ENCODE results near the gene LRFN5. TPM values are rescaled to one million over a fixed set of nuclear protein-coding genes. Genes with fewer than 3 reads are reported as not detected.
"Not testable (repeated sequence)": the region's sequence is repeated elsewhere in the genome, so short reads cannot be mapped to it uniquely, and the experiment has no call there.

Gene LRFN5
- total RNA-seq, 8 experiments from 2014 or later, result 0.25 to 24.1 (median 15.4) TPM

- in situ Hi-C loops (cut with MboI; ENCODE audit: low pct_unique_long_range_greater_than_20kb in 2 of 9, low sequenced_read_pairs in 9 of 9, unreplicated experiment in 9 of 9), result no loop called here
- no peak for ATAC-seq (replicated peaks in 6 of 8)
- 80% methylated on average over 1 of the region's 1 CpG; no CpG with 5 or more reads in 9 of the 10 experiments for WGBS, 10 experiments
These were observed 44.1 kb downstream of the LRFN5 start for GRCh38 chr14:41650802-41651201.

GRCh38 chr14:41654196-41654595 is 47.5 kb downstream of the LRFN5 start:
- H3K27ac ChIP-seq, result no peak overlapping the region
- no peak overlapping the region for H3K4me3 ChIP-seq
- in situ Hi-C loops (cut with MboI; ENCODE audit: low pct_unique_long_range_greater_than_20kb in 2 of 9, low sequenced_read_pairs in 9 of 9, unreplicated experiment in 9 of 9), result no loop called here
- 0 to 75% (median 36%) methylated on average over 1 of the region's 1 CpG; no CpG with 5 or more reads in 2 of the 10 experiments for WGBS, 10 experiments
- peak in 3 of 8 experiments; percentile 17 to 59 (median 54) for ATAC-seq (replicated peaks in 6 of 8)
- no peaks in the 10 kb centered on the region for H3K4me1 ChIP-seq (replicated peaks in 1 of 2)

More at GRCh38 chr14:41650802-41651201, 44.1 kb downstream of the LRFN5 start:
- H3K4me1 ChIP-seq (replicated peaks in 1 of 2), result no peaks in the 10 kb centered on the region
- no peak overlapping the region for H3K27ac ChIP-seq
- H3K4me3 ChIP-seq, result no peak overlapping the region

GRCh38 chr14:41662780-41663472 is 56.2 kb downstream of the LRFN5 start:
- peaks cover 0 to 11% of the 10 kb centered on the region in 2 donors for H3K4me1 ChIP-seq (replicated peaks in 1 of 2)
- WGBS, 10 experiments, result 0 to 87% (median 81%) methylated on average over 2 to 3 of the region's 3 CpGs; no CpG with 5 or more reads in 3 of the 10 experiments
- H3K4me3 ChIP-seq, result no peak overlapping the region
- ATAC-seq (replicated peaks in 6 of 8), result peak in 6 of 8 experiments; percentile 8 to 71 (median 38)
- no peak overlapping the region for H3K27ac ChIP-seq
- in situ Hi-C loops (cut with MboI; ENCODE audit: low pct_unique_long_range_greater_than_20kb in 2 of 9, low sequenced_read_pairs in 9 of 9, unreplicated experiment in 9 of 9), result no loop called here

- no peak overlapping the region for H3K27ac ChIP-seq
- H3K4me3 ChIP-seq, result no peak overlapping the region
- in situ Hi-C loops (cut with MboI; ENCODE audit: low pct_unique_long_range_greater_than_20kb in 2 of 9, low sequenced_read_pairs in 9 of 9, unreplicated experiment in 9 of 9), result no loop called here
- peak; percentile 39 to 93 (median 80) for ATAC-seq (replicated peaks in 6 of 8)
- 0 to 80% (median 22%) methylated on average over 1 to 2 of the region's 2 CpGs; no CpG with 5 or more reads in 2 of the 10 experiments for WGBS, 10 experiments
- H3K4me1 ChIP-seq (replicated peaks in 1 of 2), result peaks cover 0 to 11% of the 10 kb centered on the region in 2 donors
These were observed 56.8 kb downstream of the LRFN5 start for GRCh38 chr14:41663473-41663850.

- WGBS, 10 experiments, result 0 to 100% (median 37%) methylated on average over 1 to 2 of the region's 2 CpGs
- no peak overlapping the region for H3K4me3 ChIP-seq
- H3K4me1 ChIP-seq (replicated peaks in 1 of 2), result peaks cover 0 to 11% of the 10 kb centered on the region in 2 donors
- no peak overlapping the region for H3K27ac ChIP-seq
- peak in 6 of 8 experiments; percentile 19 to 49 (median 36) for ATAC-seq (replicated peaks in 6 of 8)
- in situ Hi-C loops (cut with MboI; ENCODE audit: low pct_unique_long_range_greater_than_20kb in 2 of 9, low sequenced_read_pairs in 9 of 9, unreplicated experiment in 9 of 9), result no loop called here
These were observed 59.6 kb downstream of the LRFN5 start for GRCh38 chr14:41666301-41666700.

- WGBS, 10 experiments, result 0 to 100% (median 13%) methylated on average over 1 of the region's 1 CpG; no CpG with 5 or more reads in 3 of the 10 experiments
- peak in 3 of 8 experiments; percentile 44 to 60 (median 53) for ATAC-seq (replicated peaks in 6 of 8)
- H3K4me3 ChIP-seq, result no peak overlapping the region
- peaks cover 0 to 8% of the 10 kb centered on the region in 2 donors for H3K4me1 ChIP-seq (replicated peaks in 1 of 2)
- in situ Hi-C loops (cut with MboI; ENCODE audit: low pct_unique_long_range_greater_than_20kb in 2 of 9, low sequenced_read_pairs in 9 of 9, unreplicated experiment in 9 of 9), result no loop called here
- no peak overlapping the region for H3K27ac ChIP-seq
These were observed 61.7 kb downstream of the LRFN5 start for GRCh38 chr14:41668356-41668755.

- in situ Hi-C loops (cut with MboI; ENCODE audit: low pct_unique_long_range_greater_than_20kb in 2 of 9, low sequenced_read_pairs in 9 of 9, unreplicated experiment in 9 of 9), result not testable (repeated sequence)
These were observed 66.9 kb downstream of the LRFN5 start for GRCh38 chr14:41673601-41674000.

GRCh38 chr14:41674511-41674971 is 67.9 kb downstream of the LRFN5 start:
- ATAC-seq (replicated peaks in 6 of 8); in situ Hi-C loops (cut with MboI; ENCODE audit: low pct_unique_long_range_greater_than_20kb in 2 of 9, low sequenced_read_pairs in 9 of 9, unreplicated experiment in 9 of 9); H3K4me3 ChIP-seq; H3K27ac ChIP-seq; H3K4me1 ChIP-seq (replicated peaks in 1 of 2): not testable (repeated sequence)
- no CpG with 5 or more reads among the region's 37 CpGs for WGBS, 10 experiments

More at GRCh38 chr14:41673601-41674000, 66.9 kb downstream of the LRFN5 start:
- not testable (repeated sequence) for H3K4me1 ChIP-seq (replicated peaks in 1 of 2); H3K27ac ChIP-seq; ATAC-seq (replicated peaks in 6 of 8); H3K4me3 ChIP-seq
- no CpG with 5 or more reads among the region's 24 CpGs for WGBS, 10 experiments

GRCh38 chr14:41699486-41699885 is 92.8 kb downstream of the LRFN5 start:
- H3K4me1 ChIP-seq (replicated peaks in 1 of 2), result no peaks in the 10 kb centered on the region
- in situ Hi-C loops (cut with MboI; ENCODE audit: low pct_unique_long_range_greater_than_20kb in 2 of 9, low sequenced_read_pairs in 9 of 9, unreplicated experiment in 9 of 9), result no loop called here
- H3K4me3 ChIP-seq, result no peak overlapping the region
- WGBS, 10 experiments, result 10 to 100% (median 74%) methylated on average over 2 to 3 of the region's 3 CpGs
- no peak for ATAC-seq (replicated peaks in 6 of 8)
- no peak overlapping the region for H3K27ac ChIP-seq

- Histone ChIP-seq H3K4me1 (replicated peaks in 1 of 2) (no peaks in the 10 kb centered on the region), H3K27ac (no peak overlapping the region), H3K4me3 (no peak overlapping the region)
- in situ Hi-C loops (cut with MboI; ENCODE audit: low pct_unique_long_range_greater_than_20kb in 2 of 9, low sequenced_read_pairs in 9 of 9, unreplicated experiment in 9 of 9), result no loop called here
- no peak for ATAC-seq (replicated peaks in 6 of 8)
- WGBS, 10 experiments, result 0 to 70% (median 54%) methylated on average over 1 to 5 of the region's 5 CpGs
These were observed 111.9 kb downstream of the LRFN5 start for GRCh38 chr14:41718477-41719166.

- Histone ChIP-seq H3K4me1 (replicated peaks in 1 of 2) (no peaks in the 10 kb centered on the region), H3K4me3 (no peak overlapping the region), H3K27ac (no peak overlapping the region)
- no peak for ATAC-seq (replicated peaks in 6 of 8)
- in situ Hi-C loops (cut with MboI; ENCODE audit: low pct_unique_long_range_greater_than_20kb in 2 of 9, low sequenced_read_pairs in 9 of 9, unreplicated experiment in 9 of 9), result no loop called here
- 90 to 100% (median 100%) methylated on average over 1 of the region's 1 CpG; no CpG with 5 or more reads in 6 of the 10 experiments for WGBS, 10 experiments
These were observed 132.5 kb downstream of the LRFN5 start for GRCh38 chr14:41739203-41739602.

- Histone ChIP-seq H3K27ac (no peak overlapping the region), H3K4me3 (no peak overlapping the region), H3K4me1 (replicated peaks in 1 of 2) (no peaks in the 10 kb centered on the region)
- WGBS, 10 experiments, result 57 to 100% (median 89%) methylated on average over 1 to 2 of the region's 2 CpGs
- in situ Hi-C loops (cut with MboI; ENCODE audit: low pct_unique_long_range_greater_than_20kb in 2 of 9, low sequenced_read_pairs in 9 of 9, unreplicated experiment in 9 of 9), result no loop called here
- ATAC-seq (replicated peaks in 6 of 8), result no peak
These were observed 136.5 kb downstream of the LRFN5 start for GRCh38 chr14:41743140-41743539.

GRCh38 chr14:41749429-41749828 is 142.8 kb downstream of the LRFN5 start:
- no peak overlapping the region for H3K27ac ChIP-seq
- WGBS, 10 experiments, result 19 to 93% (median 69%) methylated on average over 2 to 5 of the region's 5 CpGs; no CpG with 5 or more reads in 2 of the 10 experiments
- peak in 3 of 8 experiments; percentile 61 to 81 (median 81) for ATAC-seq (replicated peaks in 6 of 8)
- in situ Hi-C loops (cut with MboI; ENCODE audit: low pct_unique_long_range_greater_than_20kb in 2 of 9, low sequenced_read_pairs in 9 of 9, unreplicated experiment in 9 of 9), result no loop called here
- H3K4me1 ChIP-seq (replicated peaks in 1 of 2), result no peaks in the 10 kb centered on the region
- H3K4me3 ChIP-seq, result no peak overlapping the region

Measured in motor neuron (in vitro differentiated cells).